Nephron (organoid): ENCODE results near the gene RAB44.

ENCODE experiments used
- H3K27ac Mint-ChIP-seq, 3 experiments: 2 replicates each; pipeline ENCODE4 v1.8.0; 2020; ENCODE audit warnings: mixed read lengths in 3 of 3, mild to moderate bottlenecking in 2 of 3, moderate library complexity in 1 of 3
- H3K27me3 Mint-ChIP-seq: 2 replicates; pipeline ENCODE4 v1.8.0; 2021; ENCODE audit warnings: low read depth, mild to moderate bottlenecking, moderate library complexity, mixed read lengths
- H3K36me3 Mint-ChIP-seq: 2 replicates; pipeline ENCODE4 v1.8.0; 2020; ENCODE audit warnings: low read depth, mixed read lengths
- H3K4me1 Mint-ChIP-seq: 2 replicates; pipeline ENCODE4 v1.8.0; 2020; ENCODE audit warnings: mixed read lengths
- H3K4me3 Mint-ChIP-seq, 3 experiments: 2 replicates each; pipeline ENCODE4 v1.8.0; 2020; ENCODE audit warnings: mild to moderate bottlenecking in 3 of 3, mixed read lengths in 3 of 3, moderate library complexity in 2 of 3
- H3K9me3 Mint-ChIP-seq: 2 replicates; pipeline ENCODE4 v1.8.0; 2020; ENCODE audit warnings: mixed read lengths
- CTCF ChIP-seq, 3 experiments: fragments of 200-600 bp; sonication (generic); IDR thresholded peaks; one replicate each; pipeline ENCODE4 v1.5.0; 2021; ENCODE audit warnings: antibody characterized with exemption in 3 of 3; ENCODE audit not compliant: unreplicated experiment in 3 of 3

Gene RAB44

GRCh38 chr6:36749829-36750489, 52.3 kb downstream of the RAB44 start:
- no peak overlapping the region for H3K4me3 Mint-ChIP-seq
- H3K27me3 Mint-ChIP-seq = no peaks in the 10 kb centered on the region
- no peaks in the 10 kb centered on the region for H3K4me1 Mint-ChIP-seq
- H3K36me3 Mint-ChIP-seq = peaks cover 4% of the 10 kb centered on the region
- TF ChIP-seq CTCF (IDR thresholded peaks at IDR 0.05; ENCODE audit: unreplicated experiment in 3 of 3) = no peak
- peaks cover 10% of the 10 kb centered on the region for H3K9me3 Mint-ChIP-seq
- H3K27ac Mint-ChIP-seq = no peak overlapping the region

- TF ChIP-seq CTCF (IDR thresholded peaks at IDR 0.05; ENCODE audit: unreplicated experiment in 3 of 3) = no peak
- Mint-ChIP-seq H3K27me3 (no peaks in the 10 kb centered on the region), H3K27ac (no peak overlapping the region), H3K36me3 (peaks cover 4% of the 10 kb centered on the region), H3K9me3 (peaks cover 10% of the 10 kb centered on the region), H3K4me1 (no peaks in the 10 kb centered on the region), H3K4me3 (no peak overlapping the region)
Observed at GRCh38 chr6:36751091-36751490, 53.5 kb downstream of the RAB44 start.

- H3K4me1 Mint-ChIP-seq = no peaks in the 10 kb centered on the region
- H3K27ac Mint-ChIP-seq = no peak overlapping the region
- no peak for TF ChIP-seq CTCF (IDR thresholded peaks at IDR 0.05; ENCODE audit: unreplicated experiment in 3 of 3)
- H3K9me3 Mint-ChIP-seq = peaks cover 10% of the 10 kb centered on the region
- H3K27me3 Mint-ChIP-seq = no peaks in the 10 kb centered on the region
- H3K4me3 Mint-ChIP-seq = no peak overlapping the region
- peaks cover 4% of the 10 kb centered on the region for H3K36me3 Mint-ChIP-seq
Observed at GRCh38 chr6:36751833-36752186, 54.2 kb downstream of the RAB44 start.

- H3K27ac Mint-ChIP-seq = no peak overlapping the region
- H3K4me3 Mint-ChIP-seq = no peak overlapping the region
- peaks cover 4% of the 10 kb centered on the region for H3K36me3 Mint-ChIP-seq
- H3K9me3 Mint-ChIP-seq = peaks cover 10% of the 10 kb centered on the region
- no peaks in the 10 kb centered on the region for H3K27me3 Mint-ChIP-seq
- TF ChIP-seq CTCF (IDR thresholded peaks at IDR 0.05; ENCODE audit: unreplicated experiment in 3 of 3) = no peak
- H3K4me1 Mint-ChIP-seq = no peaks in the 10 kb centered on the region
Observed at GRCh38 chr6:36752187-36752885, 54.7 kb downstream of the RAB44 start.

GRCh38 chr6:36752886-36753506, 55.4 kb downstream of the RAB44 start:
- no peak for TF ChIP-seq CTCF (IDR thresholded peaks at IDR 0.05; ENCODE audit: unreplicated experiment in 3 of 3)
- no peak overlapping the region for H3K27ac Mint-ChIP-seq
- peaks cover 4% of the 10 kb centered on the region for H3K36me3 Mint-ChIP-seq
- no peaks in the 10 kb centered on the region for H3K4me1 Mint-ChIP-seq
- H3K9me3 Mint-ChIP-seq = peaks cover 10% of the 10 kb centered on the region
- no peak overlapping the region for H3K4me3 Mint-ChIP-seq
- H3K27me3 Mint-ChIP-seq = peaks cover 2% of the 10 kb centered on the region
